GM23338 (cell line): Measurements from ENCODE around the gene SFMBT2. TPM values are rescaled to one million over a fixed set of nuclear protein-coding genes. Genes with fewer than 3 reads are reported as not detected.

Experiments used
- ATAC-seq: fragments of 200-7000 bp; cut with Tn5 transposase; 3 replicates; pipeline ENCODE4 v1.9.1; 2020
- DNase-seq: peaks from one replicate; pipeline ENCODE4 v3.0.0-alpha.2; 2015; ENCODE audit warnings: low spot score
- H2AFZ ChIP-seq: fragments of 200-600 bp; sonication (generic); 2 replicates; pipeline ENCODE4 v1.8.0; 2016; ENCODE audit warnings: antibody characterized with exemption, mild to moderate bottlenecking, moderate library complexity
- H3F3A ChIP-seq: fragments of 200-600 bp; sonication (generic); replicated peaks from 2 replicates; pipeline ENCODE4 v1.8.0; 2017; ENCODE audit warnings: antibody characterized with exemption, mixed run types, low read depth
- H3K27ac ChIP-seq: fragments of 200-600 bp; sonication (generic); 2 replicates; pipeline ENCODE4 v1.6.1; 2016; ENCODE audit warnings: low read depth
- H3K27me3 ChIP-seq: fragments of 200-600 bp; sonication (generic); 2 replicates; pipeline ENCODE4 v1.8.0; 2016; ENCODE audit warnings: mild to moderate bottlenecking, mixed run types, moderate library complexity; ENCODE audit not compliant: insufficient read depth
- H3K36me3 ChIP-seq: fragments of 200-600 bp; sonication (generic); 2 replicates; pipeline ENCODE4 v1.8.0; 2016; ENCODE audit warnings: mild to moderate bottlenecking; ENCODE audit not compliant: insufficient read depth
- H3K4me1 ChIP-seq: fragments of 200-600 bp; sonication (generic); 2 replicates; pipeline ENCODE4 v1.8.0; 2016; ENCODE audit warnings: mild to moderate bottlenecking, moderate library complexity; ENCODE audit not compliant: insufficient read depth
- H3K4me2 ChIP-seq: fragments of 200-600 bp; sonication (generic); 2 replicates; pipeline ENCODE4 v1.7.1; 2017; ENCODE audit warnings: mixed run types
- H3K4me3 ChIP-seq: fragments of 200-600 bp; sonication (generic); 2 replicates; pipeline ENCODE4 v1.6.1; 2016; ENCODE audit warnings: mixed run types
- H3K79me2 ChIP-seq: fragments of 200-600 bp; sonication (generic); replicated peaks from 2 replicates; pipeline ENCODE4 v1.8.0; 2017; ENCODE audit warnings: mild to moderate bottlenecking; ENCODE audit not compliant: insufficient read depth
- H3K9me2 ChIP-seq: fragments of 200-600 bp; sonication (generic); 2 replicates; pipeline ENCODE4 v1.8.0; 2017; ENCODE audit not compliant: insufficient read depth
- H4K20me1 ChIP-seq: fragments of 200-600 bp; sonication (generic); replicated peaks from 2 replicates; pipeline ENCODE4 v1.8.0; 2017; ENCODE audit warnings: mild to moderate bottlenecking; ENCODE audit not compliant: insufficient read depth
- H3K27ac Mint-ChIP-seq: 2 replicates; pipeline ENCODE4 v1.8.0; 2020; ENCODE audit warnings: inconsistent platforms, mild to moderate bottlenecking, moderate library complexity, mixed read lengths
- H3K27me3 Mint-ChIP-seq: 3 replicates; pipeline ENCODE4 v1.8.0; 2022; ENCODE audit warnings: low read depth, mild to moderate bottlenecking, moderate library complexity, mixed read lengths, inconsistent platforms; ENCODE audit not compliant: insufficient read depth, poor library complexity
- H3K36me3 Mint-ChIP-seq: 3 replicates; pipeline ENCODE4 v1.8.0; 2021; ENCODE audit warnings: low read depth, mild to moderate bottlenecking, inconsistent platforms, moderate library complexity, mixed read lengths
- H3K4me1 Mint-ChIP-seq: 3 replicates; pipeline ENCODE4 v1.8.0; 2020; ENCODE audit warnings: mild to moderate bottlenecking, inconsistent platforms, mixed read lengths
- H3K4me3 Mint-ChIP-seq: 3 replicates; pipeline ENCODE4 v1.8.0; 2021; ENCODE audit warnings: moderate library complexity, mild to moderate bottlenecking, inconsistent platforms, mixed read lengths
- H3K9me3 Mint-ChIP-seq: 3 replicates; pipeline ENCODE4 v1.8.0; 2020; ENCODE audit warnings: moderate library complexity, mild to moderate bottlenecking, inconsistent platforms, mixed read lengths
- ETS1 ChIP-seq: IDR thresholded peaks from 2 replicates; pipeline ENCODE4 v1.6.1; 2016; ENCODE audit warnings: antibody characterized with exemption
- EZH2 ChIP-seq: fragments of 200-600 bp; sonication (generic); IDR thresholded peaks from one replicate; pipeline ENCODE4 v1.8.0; 2017; ENCODE audit warnings: antibody characterized with exemption, mild to moderate bottlenecking, low read depth; ENCODE audit not compliant: unreplicated experiment
- EZH2phosphoT487 ChIP-seq: fragments of 200-600 bp; sonication (generic); IDR thresholded peaks from one replicate; pipeline ENCODE4 v1.8.1; 2018; ENCODE audit warnings: antibody characterized with exemption; ENCODE audit not compliant: unreplicated experiment
- NANOG ChIP-seq: IDR thresholded peaks from 2 replicates; pipeline ENCODE4 v1.6.1; 2016; ENCODE audit warnings: antibody characterized with exemption, borderline replicate concordance
- POLR2AphosphoS5 ChIP-seq: IDR thresholded peaks from 2 replicates; pipeline ENCODE4 v1.6.1; 2016; ENCODE audit warnings: antibody characterized with exemption, low read depth
- REST ChIP-seq: IDR thresholded peaks from one replicate; pipeline ENCODE4 v1.6.1; 2018; ENCODE audit warnings: antibody characterized with exemption; ENCODE audit not compliant: unreplicated experiment
- STAT1 ChIP-seq: IDR thresholded peaks from one replicate; pipeline ENCODE4 v1.6.1; 2016; ENCODE audit warnings: antibody characterized with exemption; ENCODE audit not compliant: unreplicated experiment
- ZNF114 ChIP-seq: fragments of 250-450 bp; sonication (Bioruptor Pico); IDR thresholded peaks from 2 replicates; pipeline ENCODE4 v1.5.0; 2020; ENCODE audit warnings: mild to moderate bottlenecking, moderate library complexity
- ZNF331 ChIP-seq: fragments of 250-450 bp; sonication (Bioruptor Pico); IDR thresholded peaks from 2 replicates; pipeline ENCODE4 v1.5.0; 2020; ENCODE audit warnings: low read depth, mild to moderate bottlenecking, moderate library complexity
- polyA plus RNA-seq: library from polyadenylated mRNA; unstranded; fragments of >200 nt; fragmentation: Nextera tagmentation; extraction: Ambion mirVana; gene quantifications from 2 replicates; pipeline ENCODE4 v1.2.1, GENCODE V29; 2016
- total RNA-seq: library from RNA; depleted of rRNA; stranded (reverse); fragments of >200 nt; shearing (Covaris generic); gene quantifications from 2 replicates; pipeline ENCODE4 v1.2.3, GENCODE V29; 2014
- TF ChIP-seq, protein P1 (sequence below), 2 experiments: fragments of 200-600 bp in 1 of 2; sonication (generic) in 1 of 2; conservative IDR thresholded peaks; 2 replicates each; pipeline versions ENCODE4 v1.5.1 to v1.6.1; 2016 to 2017; ENCODE audit warnings: antibody characterized with exemption in 2 of 2, low read depth in 2 of 2, mild to moderate bottlenecking in 2 of 2, moderate library complexity in 1 of 2
- TF ChIP-seq, protein P2 (sequence below): fragments of 250-450 bp; sonication (Bioruptor Pico); IDR thresholded peaks from 2 replicates; pipeline ENCODE4 v1.5.0; 2020; ENCODE audit warnings: mild to moderate bottlenecking, moderate library complexity

SFMBT2 gene
- total and polyA plus RNA-seq, 2 experiments from 2014 or later: 2.7 to 6.7 TPM

GRCh38 chr10:7310076-7310475 lies 100.8 kb downstream of the SFMBT2 start (continued):
- TF ChIP-seq, protein P1, sequence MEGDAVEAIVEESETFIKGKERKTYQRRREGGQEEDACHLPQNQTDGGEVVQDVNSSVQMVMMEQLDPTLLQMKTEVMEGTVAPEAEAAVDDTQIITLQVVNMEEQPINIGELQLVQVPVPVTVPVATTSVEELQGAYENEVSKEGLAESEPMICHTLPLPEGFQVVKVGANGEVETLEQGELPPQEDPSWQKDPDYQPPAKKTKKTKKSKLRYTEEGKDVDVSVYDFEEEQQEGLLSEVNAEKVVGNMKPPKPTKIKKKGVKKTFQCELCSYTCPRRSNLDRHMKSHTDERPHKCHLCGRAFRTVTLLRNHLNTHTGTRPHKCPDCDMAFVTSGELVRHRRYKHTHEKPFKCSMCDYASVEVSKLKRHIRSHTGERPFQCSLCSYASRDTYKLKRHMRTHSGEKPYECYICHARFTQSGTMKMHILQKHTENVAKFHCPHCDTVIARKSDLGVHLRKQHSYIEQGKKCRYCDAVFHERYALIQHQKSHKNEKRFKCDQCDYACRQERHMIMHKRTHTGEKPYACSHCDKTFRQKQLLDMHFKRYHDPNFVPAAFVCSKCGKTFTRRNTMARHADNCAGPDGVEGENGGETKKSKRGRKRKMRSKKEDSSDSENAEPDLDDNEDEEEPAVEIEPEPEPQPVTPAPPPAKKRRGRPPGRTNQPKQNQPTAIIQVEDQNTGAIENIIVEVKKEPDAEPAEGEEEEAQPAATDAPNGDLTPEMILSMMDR (conservative IDR thresholded peaks at IDR 0.05; ENCODE audit: low read depth in 2 of 2): no peak
- TF ChIP-seq EZH2phosphoT487: no peak
- no peak for TF ChIP-seq ZNF114 (CRISPR knock-in tag)
- TF ChIP-seq POLR2AphosphoS5: no peak
- TF ChIP-seq ETS1: no peak
- TF ChIP-seq NANOG: no peak

DNA sequence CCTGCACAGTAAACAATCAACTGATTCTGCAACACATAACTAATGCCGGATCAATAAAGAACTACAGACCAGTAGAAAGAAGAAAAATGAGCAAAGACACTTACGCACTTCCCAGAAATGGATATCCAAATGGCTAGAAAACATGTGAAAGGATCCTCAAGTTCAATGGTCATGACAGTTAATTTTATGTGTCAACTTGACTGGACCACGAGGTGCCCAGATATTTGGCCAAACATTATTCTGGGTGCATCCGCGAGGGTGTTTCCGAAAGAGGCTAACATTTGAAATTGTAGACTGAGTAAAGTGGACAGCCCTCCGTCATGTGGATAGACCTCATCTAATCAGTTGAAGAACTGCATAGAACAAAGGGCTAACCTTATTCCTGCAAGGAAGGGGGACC lies 102.0 kb downstream of the SFMBT2 start:
- Mint-ChIP-seq H3K4me3 (no peak overlapping the region), H3K27ac (no peak overlapping the region), H3K9me3 (0 out of 3 replicates have a peak, but pooled peaks cover 5% of the 10 kb centered on the region), H3K27me3 (no peaks in the 10 kb centered on the region), H3K36me3 (peaks cover 3% of the 10 kb centered on the region; the same call in 1 of the 3 replicates), H3K4me1 (peaks cover 7% of the 10 kb centered on the region; the same call in 2 of the 3 replicates)
- Histone ChIP-seq H4K20me1 (no peaks in the 10 kb centered on the region), H3K9me2 (0 out of 2 replicates have a peak, but pooled peaks cover 4% of the 10 kb centered on the region), H3K4me3 (no peak overlapping the region), H2AFZ (no peak overlapping the region), H3K27ac (no peak overlapping the region), H3K79me2 (no peaks in the 10 kb centered on the region; the same call in 1 of the 2 replicates), H3K36me3 (no peaks in the 10 kb centered on the region), H3K4me1 (peaks cover 4% of the 10 kb centered on the region), H3K4me2 (no peak overlapping the region), H3K27me3 (no peaks in the 10 kb centered on the region), H3F3A (no peaks in the 10 kb centered on the region)
- ATAC-seq (no peak), DNase-seq (no peak)
- TF ChIP-seq REST (no peak), POLR2AphosphoS5 (no peak), STAT1 (no peak), EZH2 (no peak), ZNF331 (CRISPR knock-in tag) (no peak), EZH2phosphoT487 (no peak)
- TF ChIP-seq, protein P2, sequence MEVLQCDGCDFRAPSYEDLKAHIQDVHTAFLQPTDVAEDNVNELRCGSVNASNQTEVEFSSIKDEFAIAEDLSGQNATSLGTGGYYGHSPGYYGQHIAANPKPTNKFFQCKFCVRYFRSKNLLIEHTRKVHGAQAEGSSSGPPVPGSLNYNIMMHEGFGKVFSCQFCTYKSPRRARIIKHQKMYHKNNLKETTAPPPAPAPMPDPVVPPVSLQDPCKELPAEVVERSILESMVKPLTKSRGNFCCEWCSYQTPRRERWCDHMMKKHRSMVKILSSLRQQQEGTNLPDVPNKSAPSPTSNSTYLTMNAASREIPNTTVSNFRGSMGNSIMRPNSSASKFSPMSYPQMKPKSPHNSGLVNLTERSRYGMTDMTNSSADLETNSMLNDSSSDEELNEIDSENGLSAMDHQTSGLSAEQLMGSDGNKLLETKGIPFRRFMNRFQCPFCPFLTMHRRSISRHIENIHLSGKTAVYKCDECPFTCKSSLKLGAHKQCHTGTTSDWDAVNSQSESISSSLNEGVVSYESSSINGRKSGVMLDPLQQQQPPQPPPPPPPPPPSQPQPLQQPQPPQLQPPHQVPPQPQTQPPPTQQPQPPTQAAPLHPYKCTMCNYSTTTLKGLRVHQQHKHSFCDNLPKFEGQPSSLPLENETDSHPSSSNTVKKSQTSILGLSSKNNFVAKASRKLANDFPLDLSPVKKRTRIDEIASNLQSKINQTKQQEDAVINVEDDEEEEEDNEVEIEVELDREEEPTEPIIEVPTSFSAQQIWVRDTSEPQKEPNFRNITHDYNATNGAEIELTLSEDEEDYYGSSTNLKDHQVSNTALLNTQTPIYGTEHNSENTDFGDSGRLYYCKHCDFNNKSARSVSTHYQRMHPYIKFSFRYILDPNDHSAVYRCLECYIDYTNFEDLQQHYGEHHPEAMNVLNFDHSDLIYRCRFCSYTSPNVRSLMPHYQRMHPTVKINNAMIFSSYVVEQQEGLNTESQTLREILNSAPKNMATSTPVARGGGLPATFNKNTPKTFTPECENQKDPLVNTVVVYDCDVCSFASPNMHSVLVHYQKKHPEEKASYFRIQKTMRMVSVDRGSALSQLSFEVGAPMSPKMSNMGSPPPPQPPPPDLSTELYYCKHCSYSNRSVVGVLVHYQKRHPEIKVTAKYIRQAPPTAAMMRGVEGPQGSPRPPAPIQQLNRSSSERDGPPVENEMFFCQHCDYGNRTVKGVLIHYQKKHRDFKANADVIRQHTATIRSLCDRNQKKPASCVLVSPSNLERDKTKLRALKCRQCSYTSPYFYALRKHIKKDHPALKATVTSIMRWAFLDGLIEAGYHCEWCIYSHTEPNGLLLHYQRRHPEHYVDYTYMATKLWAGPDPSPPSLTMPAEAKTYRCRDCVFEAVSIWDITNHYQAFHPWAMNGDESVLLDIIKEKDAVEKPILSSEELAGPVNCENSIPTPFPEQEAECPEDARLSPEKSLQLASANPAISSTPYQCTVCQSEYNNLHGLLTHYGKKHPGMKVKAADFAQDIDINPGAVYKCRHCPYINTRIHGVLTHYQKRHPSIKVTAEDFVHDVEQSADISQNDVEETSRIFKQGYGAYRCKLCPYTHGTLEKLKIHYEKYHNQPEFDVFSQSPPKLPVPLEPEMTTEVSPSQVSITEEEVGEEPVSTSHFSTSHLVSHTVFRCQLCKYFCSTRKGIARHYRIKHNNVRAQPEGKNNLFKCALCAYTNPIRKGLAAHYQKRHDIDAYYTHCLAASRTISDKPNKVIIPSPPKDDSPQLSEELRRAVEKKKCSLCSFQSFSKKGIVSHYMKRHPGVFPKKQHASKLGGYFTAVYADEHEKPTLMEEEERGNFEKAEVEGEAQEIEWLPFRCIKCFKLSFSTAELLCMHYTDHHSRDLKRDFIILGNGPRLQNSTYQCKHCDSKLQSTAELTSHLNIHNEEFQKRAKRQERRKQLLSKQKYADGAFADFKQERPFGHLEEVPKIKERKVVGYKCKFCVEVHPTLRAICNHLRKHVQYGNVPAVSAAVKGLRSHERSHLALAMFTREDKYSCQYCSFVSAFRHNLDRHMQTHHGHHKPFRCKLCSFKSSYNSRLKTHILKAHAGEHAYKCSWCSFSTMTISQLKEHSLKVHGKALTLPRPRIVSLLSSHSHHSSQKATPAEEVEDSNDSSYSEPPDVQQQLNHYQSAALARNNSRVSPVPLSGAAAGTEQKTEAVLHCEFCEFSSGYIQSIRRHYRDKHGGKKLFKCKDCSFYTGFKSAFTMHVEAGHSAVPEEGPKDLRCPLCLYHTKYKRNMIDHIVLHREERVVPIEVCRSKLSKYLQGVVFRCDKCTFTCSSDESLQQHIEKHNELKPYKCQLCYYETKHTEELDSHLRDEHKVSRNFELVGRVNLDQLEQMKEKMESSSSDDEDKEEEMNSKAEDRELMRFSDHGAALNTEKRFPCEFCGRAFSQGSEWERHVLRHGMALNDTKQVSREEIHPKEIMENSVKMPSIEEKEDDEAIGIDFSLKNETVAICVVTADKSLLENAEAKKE: no peak
